Nephron progenitor cell (in vitro differentiated cells): ENCODE data around the gene ANKRD11.
A peak's percentile ranks its signal among the peaks of the same experiment; 100 is the strongest.

Experiments
- DNase-seq: peaks from one replicate; pipeline ENCODE4 v3.0.0; 2021
- H3K27ac Mint-ChIP-seq: 2 replicates; pipeline ENCODE4 v1.8.0; 2021; ENCODE audit warnings: mild to moderate bottlenecking, moderate library complexity, mixed read lengths
- H3K27me3 Mint-ChIP-seq: 2 replicates; pipeline ENCODE4 v1.8.0; 2021; ENCODE audit warnings: mild to moderate bottlenecking, low read depth, mixed read lengths; ENCODE audit not compliant: poor library complexity
- H3K36me3 Mint-ChIP-seq: 2 replicates; pipeline ENCODE4 v1.8.0; 2021; ENCODE audit warnings: low read depth, mixed read lengths
- H3K4me1 Mint-ChIP-seq: 2 replicates; pipeline ENCODE4 v1.8.0; 2021; ENCODE audit warnings: mixed read lengths
- H3K4me3 Mint-ChIP-seq: 2 replicates; pipeline ENCODE4 v1.8.0; 2021; ENCODE audit warnings: mild to moderate bottlenecking, moderate library complexity, mixed read lengths
- H3K9me3 Mint-ChIP-seq: 2 replicates; pipeline ENCODE4 v1.8.0; 2021; ENCODE audit warnings: mild to moderate bottlenecking, moderate library complexity, mixed read lengths
- CTCF ChIP-seq: fragments of 200-600 bp; sonication (generic); IDR thresholded peaks from 2 replicates; pipeline ENCODE4 v1.5.0; 2021; ENCODE audit warnings: antibody characterized with exemption

The ANKRD11 gene

GRCh38 chr16:89370601-89371000, 119.8 kb downstream of the ANKRD11 start:
- Mint-ChIP-seq H3K27me3 (peaks cover 3% of the 10 kb centered on the region), H3K4me3 (no peak overlapping the region), H3K27ac (peak overlapping the region; percentile 35), H3K9me3 (no peaks in the 10 kb centered on the region), H3K36me3 (no peaks in the 10 kb centered on the region), H3K4me1 (peaks cover 90% of the 10 kb centered on the region)
- TF ChIP-seq CTCF: no peak
- no peak for DNase-seq

DNA sequence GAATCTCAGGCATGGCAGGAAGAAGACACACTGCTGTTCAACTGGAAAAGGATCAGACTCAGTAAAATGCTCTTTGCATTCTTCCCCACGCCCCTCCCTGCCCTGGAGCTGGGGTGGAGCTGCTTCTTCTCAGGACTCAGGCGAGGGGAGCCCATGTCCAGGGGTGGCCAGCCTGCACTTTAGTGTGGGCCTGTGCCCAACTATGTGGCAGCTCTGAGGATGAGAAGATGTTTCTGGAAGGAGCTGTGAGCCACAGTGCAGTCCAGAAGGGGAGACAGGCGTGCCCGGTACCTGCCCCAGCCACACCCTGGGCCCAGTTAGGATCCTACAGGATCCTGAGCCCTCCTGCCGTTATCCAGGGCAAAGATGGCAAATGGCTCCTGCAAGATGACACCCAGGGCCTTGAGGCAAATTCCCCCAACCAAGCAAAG, 120.3 kb downstream of the ANKRD11 start:
- no peak for DNase-seq
- no peak overlapping the region for H3K4me3 Mint-ChIP-seq
- peaks cover 3% of the 10 kb centered on the region for H3K27me3 Mint-ChIP-seq
- no peaks in the 10 kb centered on the region for H3K36me3 Mint-ChIP-seq
- H3K4me1 Mint-ChIP-seq: peaks cover 90% of the 10 kb centered on the region
- TF ChIP-seq CTCF: no peak
- H3K9me3 Mint-ChIP-seq: no peaks in the 10 kb centered on the region
- peak overlapping the region; percentile 96 for H3K27ac Mint-ChIP-seq

DNA sequence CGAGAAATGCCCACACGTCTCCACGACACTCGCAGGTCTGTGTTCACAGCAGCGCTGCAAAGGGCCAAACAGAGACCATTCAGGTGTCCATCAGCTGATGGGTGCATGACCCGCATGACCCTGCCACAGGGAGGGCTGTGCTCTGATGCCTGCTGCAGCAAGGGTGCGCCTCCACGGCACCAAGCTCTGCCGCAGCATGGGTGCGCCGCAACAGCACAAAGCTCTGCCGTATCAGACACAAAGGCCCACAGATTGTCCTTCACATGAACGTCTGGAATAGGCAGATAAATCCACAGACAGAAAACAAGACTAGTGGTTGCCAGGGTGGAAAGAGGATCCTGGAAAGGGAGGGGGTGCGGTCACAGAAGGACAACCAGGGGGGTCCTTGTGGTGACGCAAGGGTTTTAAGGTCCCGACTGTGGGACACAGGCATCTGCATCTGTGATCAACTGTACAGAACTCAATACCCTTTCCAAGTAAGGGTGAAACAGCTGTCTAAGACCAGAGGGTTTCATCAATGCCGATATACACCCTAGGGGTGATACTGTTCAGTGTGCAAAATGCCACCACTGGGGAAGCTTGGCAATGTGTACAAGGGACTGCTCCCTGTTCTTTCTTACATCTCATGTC, 121.0 kb downstream of the ANKRD11 start:
- H3K27ac Mint-ChIP-seq: peak overlapping the region; percentile 96
- no peak for DNase-seq
- H3K9me3 Mint-ChIP-seq: no peaks in the 10 kb centered on the region
- no peaks in the 10 kb centered on the region for H3K36me3 Mint-ChIP-seq
- no peak overlapping the region for H3K4me3 Mint-ChIP-seq
- peaks cover 90% of the 10 kb centered on the region for H3K4me1 Mint-ChIP-seq
- TF ChIP-seq CTCF: no peak
- H3K27me3 Mint-ChIP-seq: peaks cover 3% of the 10 kb centered on the region

GRCh38 chr16:89368604-89369249, 121.6 kb downstream of the ANKRD11 start:
- Mint-ChIP-seq H3K4me3 (no peak overlapping the region), H3K36me3 (no peaks in the 10 kb centered on the region), H3K27me3 (peaks cover 3% of the 10 kb centered on the region), H3K27ac (peak overlapping the region; percentile 37), H3K4me1 (peaks cover 90% of the 10 kb centered on the region), H3K9me3 (no peaks in the 10 kb centered on the region)
- TF ChIP-seq CTCF: no peak
- no peak for DNase-seq

DNA sequence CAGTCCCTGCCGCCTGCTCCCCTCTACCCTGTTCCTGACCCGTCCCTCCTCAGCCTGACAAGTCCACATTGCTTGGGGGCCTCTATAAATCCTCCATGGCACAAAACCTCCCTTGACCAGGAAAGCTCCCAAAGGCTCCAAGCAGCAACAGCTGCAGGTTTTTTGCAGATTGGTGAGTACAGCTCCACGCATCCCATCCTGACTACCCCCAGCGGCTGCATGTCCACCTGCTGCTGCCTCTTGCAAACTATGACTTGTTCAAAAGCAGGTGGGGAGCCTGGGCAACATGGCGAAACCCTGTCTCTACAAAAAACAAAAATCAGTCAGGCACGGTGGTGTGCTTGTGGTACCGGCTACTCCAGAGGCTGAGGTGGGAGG, 122.8 kb downstream of the ANKRD11 start:
- peak overlapping the region; percentile 98 for H3K27ac Mint-ChIP-seq
- no peak overlapping the region for H3K4me3 Mint-ChIP-seq

More for the DNA sequence above, 122.8 kb downstream of the ANKRD11 start:
- DNase-seq: no peak
- H3K9me3 Mint-ChIP-seq: no peaks in the 10 kb centered on the region
- no peak for TF ChIP-seq CTCF
- peaks cover 3% of the 10 kb centered on the region for H3K27me3 Mint-ChIP-seq
- H3K36me3 Mint-ChIP-seq: no peaks in the 10 kb centered on the region
- H3K4me1 Mint-ChIP-seq: peaks cover 90% of the 10 kb centered on the region
